HG03575 (cell line): ENCODE data around the gene GMEB2.
"Not testable (repeated sequence)": the region's sequence is repeated elsewhere in the genome, so short reads cannot be mapped to it uniquely, and the experiment has no call there.

Experiments used
- ATAC-seq: cut with Tn5 transposase; IDR thresholded peaks from one replicate; pipeline ENCODE4 v1.9.1; 2021; ENCODE audit not compliant: unreplicated experiment, insufficient number of reproducible peaks, low FRiP score; ENCODE audit errors: extremely low read depth

The GMEB2 gene

GRCh38 chr20:63626424-63627128 is at the start of gene GMEB2:
TSS of gene GMEB2 (minus strand) at chr20:63627101. CDS start at chr20:63619397, 7,704 bp downstream.
- ATAC-seq, result no peak

- no peak for ATAC-seq
Observed at GRCh38 chr20:63675681-63676368, 48.9 kb upstream of the GMEB2 start.

- ATAC-seq, result no peak
Observed at GRCh38 chr20:63673951-63674350, 47.0 kb upstream of the GMEB2 start.

- ATAC-seq, result no peak
Observed at GRCh38 chr20:63672666-63673065, 45.8 kb upstream of the GMEB2 start.

GRCh38 chr20:63671695-63672094 is 44.8 kb upstream of the GMEB2 start:
- not testable (repeated sequence) for ATAC-seq

GRCh38 chr20:63668351-63668750 is 41.5 kb upstream of the GMEB2 start:
- ATAC-seq, result no peak

- no peak for ATAC-seq
Observed at GRCh38 chr20:63667858-63668257, 41.0 kb upstream of the GMEB2 start.

- ATAC-seq, result no peak
Observed at GRCh38 chr20:63665708-63666107, 38.8 kb upstream of the GMEB2 start.

GRCh38 chr20:63664861-63665594 is 38.1 kb upstream of the GMEB2 start:
- no peak for ATAC-seq

GRCh38 chr20:63664143-63664851 is 37.4 kb upstream of the GMEB2 start:
- no peak for ATAC-seq

GRCh38 chr20:63663332-63664066 is 36.6 kb upstream of the GMEB2 start:
- no peak for ATAC-seq

GRCh38 chr20:63662813-63663189 is 35.9 kb upstream of the GMEB2 start:
- no peak for ATAC-seq

GRCh38 chr20:63661959-63662812 is 35.3 kb upstream of the GMEB2 start:
- no peak for ATAC-seq

GRCh38 chr20:63661108-63661507 is 34.2 kb upstream of the GMEB2 start:
- no peak for ATAC-seq

GRCh38 chr20:63660622-63661021 is 33.7 kb upstream of the GMEB2 start:
- ATAC-seq, result no peak

GRCh38 chr20:63660174-63660573 is 33.3 kb upstream of the GMEB2 start:
- ATAC-seq, result not testable (repeated sequence)

- no peak for ATAC-seq
Observed at GRCh38 chr20:63659370-63659769, 32.5 kb upstream of the GMEB2 start.

GRCh38 chr20:63658749-63659187 is 31.9 kb upstream of the GMEB2 start:
- ATAC-seq, result no peak
